Gastroesophageal sphincter (tissue), 4 donors: ENCODE measurements around the gene C4orf50. TPM values are rescaled to one million over a fixed set of nuclear protein-coding genes. Genes with fewer than 3 reads are reported as not detected.

Experiments used
- ATAC-seq: fragments of 150-250 bp; one replicate; pipeline ENCODE4 v1.9.1; 2016; ENCODE audit warnings: mild to moderate bottlenecking, moderate library complexity
- H3K27ac ChIP-seq, 4 donors: fragments of 200-600 bp; sonication (generic) in 3 of 4; 1 replicate in 3 of 4; 2 replicates in 1 of 4; pipeline ENCODE4 v1.5.1; 2016 to 2019
- H3K27me3 ChIP-seq: fragments of 200-600 bp; sonication (generic); one replicate; pipeline ENCODE4 v1.5.1; 2019
- H3K36me3 ChIP-seq, 2 donors: fragments of 200-600 bp; sonication (generic); one replicate each; pipeline ENCODE4 v1.5.1; 2019; ENCODE audit warnings: control low read depth in 1 of 2
- H3K4me1 ChIP-seq, 3 donors: fragments of 200-600 bp; sonication (generic); 1 replicate in 2 of 3; 2 replicates in 1 of 3; pipeline ENCODE4 v1.5.1; 2016 to 2019; ENCODE audit warnings: control low read depth in 2 of 3
- H3K4me3 ChIP-seq, 2 donors: fragments of 200-600 bp; sonication (generic); one replicate each; pipeline ENCODE4 v1.5.1; 2019; ENCODE audit warnings: mild to moderate bottlenecking in 1 of 2, moderate library complexity in 1 of 2
- H3K9me3 ChIP-seq, 3 donors: fragments of 200-600 bp; sonication (generic); one replicate each; pipeline ENCODE4 v1.5.1; 2017 to 2019; ENCODE audit warnings: control low read depth in 2 of 3
- EP300 ChIP-seq: sonication (generic); formaldehyde crosslinking; IDR thresholded peaks from one replicate; pipeline ENCODE4 v1.6.1; 2017; ENCODE audit warnings: antibody characterized with exemption, mild to moderate bottlenecking
- POLR2A ChIP-seq, 2 donors: fragments of 450-650 bp; IDR thresholded peaks; one replicate each; pipeline ENCODE4 v1.6.1; 2017; ENCODE audit warnings: antibody characterized with exemption in 2 of 2, mild to moderate bottlenecking in 2 of 2, moderate library complexity in 1 of 2
- POLR2AphosphoS5 ChIP-seq: sonication (generic); formaldehyde crosslinking; IDR thresholded peaks from one replicate; pipeline ENCODE4 v1.6.1; 2017; ENCODE audit warnings: antibody characterized with exemption
- WGBS, 2 donors: methylation state at CpG; one replicate each; pipeline ENCODE4 v1.1.5; 2018; ENCODE audit warnings: low coverage in 1 of 2; 5-methylcytosine and 5-hydroxymethylcytosine counted together
- total RNA-seq, 4 donors: library from RNA; depleted of rRNA; stranded (reverse); fragments of >200 nt; gene quantifications; one replicate each; pipeline ENCODE4 v1.1.0, GENCODE V29; 2016
- TF ChIP-seq, protein P1 (sequence below), 4 experiments: fragments of 200-600 bp in 2 of 4; fragments of 450-650 bp in 2 of 4; sonication (generic) in 1 of 4; IDR thresholded peaks; one replicate each; pipeline ENCODE4 v1.5.1; 2017 to 2019; ENCODE audit warnings: antibody characterized with exemption in 4 of 4, mild to moderate bottlenecking in 2 of 4, moderate library complexity in 2 of 4

C4orf50 gene
- total RNA-seq, result under 1 TPM; under 0.01 to 0.25 (median 0.12) TPM

- no peak for ATAC-seq
- Histone ChIP-seq H3K4me3 (no peak within 1 kb of the TSS), H3K36me3 (no peaks in the 10 kb centered on the region), H3K27ac (no peak within 1 kb of the TSS), H3K27me3 (peaks cover 66% of the 10 kb centered on the region), H3K9me3 (no peaks in the 10 kb centered on the region), H3K4me1 (no peaks in the 10 kb centered on the region)
- TF ChIP-seq EP300 (no peak), POLR2AphosphoS5 (no peak), POLR2A (IDR thresholded peaks at IDR 0.05) (no peak)
- TF ChIP-seq, protein P1, sequence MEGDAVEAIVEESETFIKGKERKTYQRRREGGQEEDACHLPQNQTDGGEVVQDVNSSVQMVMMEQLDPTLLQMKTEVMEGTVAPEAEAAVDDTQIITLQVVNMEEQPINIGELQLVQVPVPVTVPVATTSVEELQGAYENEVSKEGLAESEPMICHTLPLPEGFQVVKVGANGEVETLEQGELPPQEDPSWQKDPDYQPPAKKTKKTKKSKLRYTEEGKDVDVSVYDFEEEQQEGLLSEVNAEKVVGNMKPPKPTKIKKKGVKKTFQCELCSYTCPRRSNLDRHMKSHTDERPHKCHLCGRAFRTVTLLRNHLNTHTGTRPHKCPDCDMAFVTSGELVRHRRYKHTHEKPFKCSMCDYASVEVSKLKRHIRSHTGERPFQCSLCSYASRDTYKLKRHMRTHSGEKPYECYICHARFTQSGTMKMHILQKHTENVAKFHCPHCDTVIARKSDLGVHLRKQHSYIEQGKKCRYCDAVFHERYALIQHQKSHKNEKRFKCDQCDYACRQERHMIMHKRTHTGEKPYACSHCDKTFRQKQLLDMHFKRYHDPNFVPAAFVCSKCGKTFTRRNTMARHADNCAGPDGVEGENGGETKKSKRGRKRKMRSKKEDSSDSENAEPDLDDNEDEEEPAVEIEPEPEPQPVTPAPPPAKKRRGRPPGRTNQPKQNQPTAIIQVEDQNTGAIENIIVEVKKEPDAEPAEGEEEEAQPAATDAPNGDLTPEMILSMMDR (IDR thresholded peaks at IDR 0.05), result no peak
- WGBS, 2 donors, result 72 to 73% methylated on average over 8 of the region's 8 CpGs
Measured at GRCh38 chr4:6018331-6018730, at the start of gene C4orf50. Gene C4orf50 (minus strand): TSS chr4:6018431.

DNA sequence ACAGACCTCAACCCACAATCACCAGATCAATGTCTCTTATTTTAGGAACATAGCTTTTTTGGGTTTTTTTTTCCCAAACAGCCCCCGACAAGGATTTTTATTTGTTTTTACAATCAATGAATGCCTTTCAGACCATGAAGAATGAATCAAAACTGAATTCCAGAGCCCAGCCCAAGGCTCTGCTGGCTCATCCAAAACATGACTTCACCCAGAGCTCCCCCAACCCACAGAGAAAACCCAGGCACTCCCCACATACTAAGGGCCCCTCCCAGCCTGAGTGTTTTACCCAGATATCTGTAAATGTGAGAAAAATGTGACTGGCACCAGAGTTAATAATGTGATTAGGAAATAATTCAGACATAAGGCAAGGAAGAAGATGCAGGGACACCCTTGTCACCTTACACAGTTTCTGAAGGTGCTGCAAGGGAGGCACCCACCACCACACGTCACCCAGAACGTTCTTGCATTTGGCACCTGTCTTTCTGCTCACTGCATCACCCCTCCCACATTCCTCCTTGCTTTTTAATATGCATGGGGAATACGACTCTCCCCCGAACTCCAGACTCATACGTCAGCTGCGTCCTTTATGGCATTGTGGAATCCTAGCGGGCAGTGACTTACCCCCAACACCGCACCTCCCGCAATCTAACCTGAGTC, 47.8 kb upstream of the C4orf50 start:
- ATAC-seq, result no peak
- Histone ChIP-seq H3K4me1 (no peaks in the 10 kb centered on the region), H3K9me3 (peaks cover 0 to 10% (median 0%) of the 10 kb centered on the region in 3 donors), H3K36me3 (no peaks in the 10 kb centered on the region), H3K27ac (no peak overlapping the region), H3K27me3 (peaks cover 67% of the 10 kb centered on the region), H3K4me3 (no peak overlapping the region)
- TF ChIP-seq POLR2AphosphoS5 (no peak), POLR2A (IDR thresholded peaks at IDR 0.05) (no peak), EP300 (no peak)
- TF ChIP-seq, protein P1 (IDR thresholded peaks at IDR 0.05), result no peak
- WGBS, 2 donors, result 60 to 66% methylated on average over 9 of the region's 10 CpGs

DNA sequence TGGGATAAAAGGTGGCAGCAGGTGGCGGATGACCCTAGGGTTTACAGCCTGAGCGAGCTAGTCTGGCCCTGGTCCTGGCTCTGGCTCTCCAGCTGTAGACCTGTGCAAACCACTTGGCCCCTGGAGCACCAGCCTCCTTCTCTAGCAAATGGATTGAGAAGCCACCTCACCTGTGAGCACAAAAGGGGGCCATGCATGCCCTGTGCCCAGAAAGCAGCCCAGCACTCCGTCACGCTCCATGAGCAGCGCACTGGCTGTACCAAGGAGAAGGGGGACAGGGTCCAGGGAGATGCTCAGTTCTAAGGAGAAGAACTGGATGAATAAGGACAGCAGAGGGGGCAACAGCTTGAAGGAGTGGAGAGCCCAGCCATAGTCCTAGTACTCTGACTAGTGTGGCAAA, 46.9 kb upstream of the C4orf50 start:
- Histone ChIP-seq H3K4me1 (no peaks in the 10 kb centered on the region), H3K36me3 (no peaks in the 10 kb centered on the region), H3K27ac (no peak overlapping the region), H3K9me3 (peaks cover 0 to 19% (median 0%) of the 10 kb centered on the region in 3 donors), H3K4me3 (no peak overlapping the region), H3K27me3 (peaks cover 63% of the 10 kb centered on the region)
- ATAC-seq, result no peak
- 76% methylated on average over 2 of the region's 5 CpGs; no CpG with 5 or more reads in 1 of the 2 donors for whole genome bisulfite sequencing, 2 donors
- TF ChIP-seq POLR2A (IDR thresholded peaks at IDR 0.05) (no peak), EP300 (no peak), POLR2AphosphoS5 (no peak)
- TF ChIP-seq, protein P1 (IDR thresholded peaks at IDR 0.05), result no peak

- Histone ChIP-seq H3K36me3 (no peaks in the 10 kb centered on the region), H3K27ac (no peak overlapping the region), H3K4me1 (no peaks in the 10 kb centered on the region), H3K4me3 (no peak overlapping the region), H3K27me3 (peaks cover 55% of the 10 kb centered on the region), H3K9me3 (peaks cover 0 to 26% (median 0%) of the 10 kb centered on the region in 3 donors)
- ATAC-seq, result no peak
- 77 to 85% methylated on average over 4 to 6 of the region's 7 CpGs for WGBS, 2 donors
- TF ChIP-seq EP300 (no peak), POLR2AphosphoS5 (no peak), POLR2A (IDR thresholded peaks at IDR 0.05) (no peak)
- TF ChIP-seq, protein P1 (IDR thresholded peaks at IDR 0.05), result no peak
Measured at GRCh38 chr4:6064383-6064782, 46.2 kb upstream of the C4orf50 start.

GRCh38 chr4:6063684-6064083, 45.5 kb upstream of the C4orf50 start:
- Histone ChIP-seq H3K4me3 (no peak overlapping the region), H3K36me3 (no peaks in the 10 kb centered on the region), H3K9me3 (peaks cover 0 to 33% (median 0%) of the 10 kb centered on the region in 3 donors), H3K4me1 (no peaks in the 10 kb centered on the region), H3K27ac (no peak overlapping the region), H3K27me3 (peaks cover 48% of the 10 kb centered on the region)
- ATAC-seq, result no peak
- WGBS, 2 donors, result 100% methylated on average over 2 of the region's 10 CpGs; no CpG with 5 or more reads in 1 of the 2 donors
- TF ChIP-seq, protein P1 (IDR thresholded peaks at IDR 0.05), result no peak
- no peak for TF ChIP-seq POLR2A (IDR thresholded peaks at IDR 0.05)
- no peak for TF ChIP-seq POLR2AphosphoS5
- no peak for TF ChIP-seq EP300
